Psoas muscle (tissue), 8 donors: ENCODE measurements around the gene IL6R. TPM values are rescaled to one million over a fixed set of nuclear protein-coding genes. Genes with fewer than 3 reads are reported as not detected.

Experiments used
- ATAC-seq, 4 donors: fragments of 200-7000 bp; cut with Tn5 transposase; one replicate each; pipeline ENCODE4 v1.9.1; 2020; ENCODE audit warnings: moderate library complexity in 3 of 4, mild to moderate bottlenecking in 2 of 4
- DNase-seq, 2 donors: peaks; one replicate each; pipeline ENCODE4 v3.0.0-alpha.2; 2020
- H3K27ac ChIP-seq: fragments of 200-600 bp; one replicate; pipeline ENCODE4 v1.8.0; 2022
- H3K27me3 ChIP-seq, 3 donors: fragments of 200-600 bp in 1 of 3; one replicate each; pipeline versions ENCODE4 v1.6.1 to v1.8.0; 2013 to 2022; ENCODE audit warnings: low read length in 2 of 3, mild to moderate bottlenecking in 2 of 3, moderate library complexity in 1 of 3; ENCODE audit not compliant: insufficient read depth in 3 of 3
- H3K36me3 ChIP-seq, 2 donors: fragments of 200-600 bp in 1 of 2; one replicate each; pipeline versions ENCODE4 v1.6.1 to v1.8.0; 2013 to 2022; ENCODE audit warnings: low read depth in 1 of 2, mild to moderate bottlenecking in 1 of 2, moderate library complexity in 1 of 2; ENCODE audit not compliant: insufficient read depth in 1 of 2
- H3K4me1 ChIP-seq: fragments of 200-600 bp; one replicate; pipeline ENCODE4 v1.8.0; 2022
- H3K4me3 ChIP-seq: fragments of 200-600 bp; one replicate; pipeline ENCODE4 v1.8.0; 2022; ENCODE audit warnings: mild to moderate bottlenecking
- H3K9me3 ChIP-seq: fragments of 200-600 bp; one replicate; pipeline ENCODE4 v1.8.0; 2022
- WGBS, 3 donors: extraction: QIAGEN DNeasy Blood & Tissue Kit; methylation state at CpG; one replicate each; pipeline versions ENCODE4 v1.1.6 to v1.1.7; 2013; 5-methylcytosine and 5-hydroxymethylcytosine counted together
- intact Hi-C, 2 donors: fragments of 100-400 bp; cut with DNase I; formaldehyde crosslinking; loops; one replicate each; pipeline versions ENCODE4 v1.11.0 to v1.14.2; 2022
- polyA plus RNA-seq, 3 donors: library from polyadenylated mRNA; stranded (reverse); fragments of 200-250 nt; gene quantifications; one replicate each; pipeline ENCODE4 v1.2.3, GENCODE V29; 2013
- total RNA-seq, 4 donors: library from RNA; stranded (reverse); fragmentation: NEBNext Ultra II Directional in 2 of 4; extraction: Animal tissue kit (Norgen Biotek cat#: 25700) in 2 of 4; gene quantifications; one replicate each; pipeline versions ENCODE4 v1.2.1 to v1.2.4, GENCODE V29; 2021 to 2023
- TF ChIP-seq, protein P1 (sequence below): fragments of 200-600 bp; IDR thresholded peaks from one replicate; pipeline ENCODE4 v1.8.0; 2022; ENCODE audit warnings: antibody characterized with exemption
- donor health status: healthy with polysubstance abuse.
- donor health status: DM: no; HTN: no; CAD: no; lungs with moderate emphysema.
- donor health status: Bipolar disorder and iron deficiency.
- donor health status: healthy.
- donor health status: DM: yes; HTN: yes; CAD: no.
- donor health status: DM: no; HTN: no; CAD: no.
- donor health status: DM: no; HTN: no; CAD: no.
- donor health status: DM: yes; HTN: yes; CAD: no.

The IL6R gene
- total and polyA plus RNA-seq, 7 donors = 32.6 to 182 (median 80.8) TPM

DNA sequence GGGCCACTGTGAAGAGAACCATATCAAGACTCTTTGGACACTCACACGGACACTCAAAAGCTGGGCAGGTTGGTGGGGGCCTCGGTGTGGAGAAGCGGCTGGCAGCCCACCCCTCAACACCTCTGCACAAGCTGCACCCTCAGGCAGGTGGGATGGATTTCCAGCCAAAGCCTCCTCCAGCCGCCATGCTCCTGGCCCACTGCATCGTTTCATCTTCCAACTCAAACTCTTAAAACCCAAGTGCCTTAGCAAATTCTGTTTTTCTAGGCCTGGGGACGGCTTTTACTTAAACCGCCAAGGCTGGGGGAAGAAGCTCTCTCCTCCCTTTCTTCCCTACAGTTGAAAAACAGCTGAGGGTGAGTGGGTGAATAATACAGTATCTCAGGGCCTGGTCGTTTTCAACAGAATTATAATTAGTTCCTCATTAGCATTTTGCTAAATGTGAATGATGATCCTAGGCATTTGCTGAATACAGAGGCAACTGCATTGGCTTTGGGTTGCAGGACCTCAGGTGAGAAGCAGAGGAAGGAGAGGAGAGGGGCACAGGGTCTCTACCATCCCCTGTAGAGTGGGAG is 60.6 kb downstream of the IL6R start:
- TF ChIP-seq, protein P1, sequence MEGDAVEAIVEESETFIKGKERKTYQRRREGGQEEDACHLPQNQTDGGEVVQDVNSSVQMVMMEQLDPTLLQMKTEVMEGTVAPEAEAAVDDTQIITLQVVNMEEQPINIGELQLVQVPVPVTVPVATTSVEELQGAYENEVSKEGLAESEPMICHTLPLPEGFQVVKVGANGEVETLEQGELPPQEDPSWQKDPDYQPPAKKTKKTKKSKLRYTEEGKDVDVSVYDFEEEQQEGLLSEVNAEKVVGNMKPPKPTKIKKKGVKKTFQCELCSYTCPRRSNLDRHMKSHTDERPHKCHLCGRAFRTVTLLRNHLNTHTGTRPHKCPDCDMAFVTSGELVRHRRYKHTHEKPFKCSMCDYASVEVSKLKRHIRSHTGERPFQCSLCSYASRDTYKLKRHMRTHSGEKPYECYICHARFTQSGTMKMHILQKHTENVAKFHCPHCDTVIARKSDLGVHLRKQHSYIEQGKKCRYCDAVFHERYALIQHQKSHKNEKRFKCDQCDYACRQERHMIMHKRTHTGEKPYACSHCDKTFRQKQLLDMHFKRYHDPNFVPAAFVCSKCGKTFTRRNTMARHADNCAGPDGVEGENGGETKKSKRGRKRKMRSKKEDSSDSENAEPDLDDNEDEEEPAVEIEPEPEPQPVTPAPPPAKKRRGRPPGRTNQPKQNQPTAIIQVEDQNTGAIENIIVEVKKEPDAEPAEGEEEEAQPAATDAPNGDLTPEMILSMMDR = no peak
- Histone ChIP-seq H3K4me1 (peaks cover 6% of the 10 kb centered on the region), H3K27ac (no peak overlapping the region), H3K9me3 (no peaks in the 10 kb centered on the region), H3K27me3 (no peaks in the 10 kb centered on the region), H3K36me3 (peaks cover 5 to 81% of the 10 kb centered on the region in 2 donors), H3K4me3 (no peak overlapping the region)
- ATAC-seq = no peak
- WGBS, 3 donors = 78 to 83% (median 82%) methylated on average over 8 of the region's 8 CpGs
- intact Hi-C loops = no loop called here
- no peak for DNase-seq

DNA sequence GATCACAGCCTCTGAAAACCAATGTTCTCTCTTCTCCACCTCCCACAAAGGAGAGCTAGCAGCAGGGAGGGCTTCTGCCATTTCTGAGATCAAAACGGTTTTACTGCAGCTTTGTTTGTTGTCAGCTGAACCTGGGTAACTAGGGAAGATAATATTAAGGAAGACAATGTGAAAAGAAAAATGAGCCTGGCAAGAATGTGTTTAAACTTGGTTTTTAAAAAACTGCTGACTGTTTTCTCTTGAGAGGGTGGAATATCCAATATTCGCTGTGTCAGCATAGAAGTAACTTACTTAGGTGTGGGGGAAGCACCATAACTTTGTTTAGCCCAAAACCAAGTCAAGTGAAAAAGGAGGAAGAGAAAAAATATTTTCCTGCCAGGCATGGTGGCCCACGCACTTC is 61.1 kb downstream of the IL6R start:
- peaks cover 6% of the 10 kb centered on the region for H3K4me1 ChIP-seq
- ATAC-seq (no peak), DNase-seq (no peak)
- intact Hi-C loops = no loop called here
- H3K4me3 ChIP-seq = no peak overlapping the region
- H3K27ac ChIP-seq = no peak overlapping the region
- TF ChIP-seq, protein P1 = no peak
- no peaks in the 10 kb centered on the region for H3K27me3 ChIP-seq
- no peaks in the 10 kb centered on the region for H3K9me3 ChIP-seq
- peaks cover 5 to 76% of the 10 kb centered on the region in 2 donors for H3K36me3 ChIP-seq
- 73 to 75% (median 75%) methylated on average over 3 of the region's 3 CpGs for WGBS, 3 donors

DNA sequence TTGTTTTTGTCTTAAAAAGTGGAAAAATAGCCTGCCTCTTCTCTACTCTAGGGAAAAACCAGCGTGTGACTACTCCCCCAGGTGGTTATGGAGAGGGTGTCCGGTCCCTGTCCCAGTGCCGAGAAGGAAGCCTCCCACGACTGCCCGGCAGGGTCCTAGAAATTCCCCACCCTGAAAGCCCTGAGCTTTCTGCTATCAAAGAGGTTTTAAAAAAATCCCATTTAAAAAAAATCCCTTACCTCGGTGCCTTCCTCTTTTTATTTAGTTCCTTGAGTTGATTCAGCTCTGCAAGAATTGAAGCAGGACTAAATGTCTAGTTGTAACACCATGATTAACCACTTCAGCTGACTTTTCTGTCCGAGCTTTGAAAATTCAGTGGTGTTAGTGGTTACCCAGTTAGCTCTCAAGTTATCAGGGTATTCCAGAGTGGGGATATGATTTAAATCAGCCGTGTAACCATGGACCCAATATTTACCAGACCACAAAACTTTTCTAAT is 61.8 kb downstream of the IL6R start:
- no peak for ATAC-seq
- no peak overlapping the region for H3K27ac ChIP-seq

DNA sequence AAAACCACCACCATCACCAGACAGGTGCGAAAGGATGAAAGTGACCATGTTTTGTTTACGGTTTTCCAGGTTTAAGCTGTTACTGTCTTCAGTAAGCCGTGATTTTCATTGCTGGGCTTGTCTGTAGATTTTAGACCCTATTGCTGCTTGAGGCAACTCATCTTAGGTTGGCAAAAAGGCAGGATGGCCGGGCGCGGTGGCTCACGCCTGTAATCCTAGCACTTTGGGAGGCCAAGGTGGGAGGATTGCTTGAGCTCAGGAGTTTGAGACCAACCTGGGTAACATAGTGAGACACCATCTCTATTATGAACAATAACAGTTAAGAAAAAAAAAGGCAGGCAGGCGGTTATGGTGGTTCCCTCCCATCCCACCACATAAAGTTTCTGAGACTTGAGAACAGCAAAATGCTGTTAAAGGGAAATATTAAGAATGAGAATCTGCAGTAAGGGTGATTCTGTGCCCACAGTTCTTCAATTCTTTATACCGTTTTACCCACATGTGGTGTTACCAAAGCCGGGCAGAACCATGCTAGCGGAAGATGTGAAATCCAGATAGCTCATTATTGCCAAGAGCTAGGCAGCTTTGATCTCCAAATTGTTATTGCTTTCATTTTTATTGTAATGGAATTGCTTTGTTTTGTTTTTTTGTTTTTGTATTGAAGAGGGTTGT is 62.4 kb downstream of the IL6R start:
- WGBS, 3 donors = 91 to 92% (median 92%) methylated on average over 11 of the region's 11 CpGs
- DNase-seq (no peak), ATAC-seq (no peak)
- Histone ChIP-seq H3K27ac (no peak overlapping the region), H3K27me3 (no peaks in the 10 kb centered on the region), H3K36me3 (peaks cover 5 to 63% of the 10 kb centered on the region in 2 donors), H3K4me1 (peaks cover 6% of the 10 kb centered on the region), H3K9me3 (no peaks in the 10 kb centered on the region), H3K4me3 (no peak overlapping the region)
- intact Hi-C loops = no loop called here
- TF ChIP-seq, protein P1 = no peak

More for the DNA sequence above, 61.8 kb downstream of the IL6R start:
- no peaks in the 10 kb centered on the region for H3K9me3 ChIP-seq
- no peaks in the 10 kb centered on the region for H3K27me3 ChIP-seq
- 48 to 61% (median 55%) methylated on average over 8 of the region's 8 CpGs for WGBS, 3 donors
- intact Hi-C loops = no loop called here
- H3K36me3 ChIP-seq = peaks cover 5 to 68% of the 10 kb centered on the region in 2 donors
- H3K4me3 ChIP-seq = no peak overlapping the region
- H3K4me1 ChIP-seq = peaks cover 6% of the 10 kb centered on the region
- TF ChIP-seq, protein P1 = no peak
- no peak for DNase-seq
